ENCODE results near the gene SLC23A3.

Gene SLC23A3
- 0 to 0.66 (median 0.06) reads per million in 17 experiments for total RNA-seq

GRCh38 chr2:219169930-219170654, at the start of gene SLC23A3:
TSS of gene SLC23A3 (minus strand) at chr2:219170029. CDS start at chr2:219169984, 45 bp downstream.
- DNase-seq = no peak

- DNase-seq = peak; percentile 59 to 84 (median 75)
These were observed 49.2 kb upstream of the SLC23A3 start, which contains the start of gene ABCB6 for GRCh38 chr2:219218732-219219701. TSS of gene ABCB6 (minus strand) at chr2:219218958. CDS start at chr2:219218673, 285 bp downstream.

- DNase-seq = peak; percentile 46 to 76 (median 64)
These were observed 48.4 kb upstream of the SLC23A3 start for GRCh38 chr2:219218217-219218731.

GRCh38 chr2:219216535-219216915, 46.7 kb upstream of the SLC23A3 start:
- no peak for DNase-seq

- DNase-seq = no peak
These were observed 46.2 kb upstream of the SLC23A3 start for GRCh38 chr2:219215871-219216534.

GRCh38 chr2:219214786-219215185, 45.0 kb upstream of the SLC23A3 start:
- no peak for DNase-seq

- DNase-seq = no peak
These were observed 44.3 kb upstream of the SLC23A3 start for GRCh38 chr2:219214141-219214540.

- no peak for DNase-seq
These were observed 43.8 kb upstream of the SLC23A3 start for GRCh38 chr2:219213486-219214071.

GRCh38 chr2:219213026-219213415, 43.2 kb upstream of the SLC23A3 start:
- DNase-seq = no peak

- no peak for DNase-seq
These were observed 41.1 kb upstream of the SLC23A3 start for GRCh38 chr2:219210886-219211362.

- DNase-seq = no peak
These were observed 40.5 kb upstream of the SLC23A3 start for GRCh38 chr2:219210196-219210885.

GRCh38 chr2:219209236-219210195, 39.7 kb upstream of the SLC23A3 start:
- DNase-seq = no peak

GRCh38 chr2:219207884-219208740, 38.3 kb upstream of the SLC23A3 start:
- DNase-seq = peak; percentile 10 to 55 (median 36)

GRCh38 chr2:219207134-219207883, 37.5 kb upstream of the SLC23A3 start:
- DNase-seq = no peak

GRCh38 chr2:219206328-219207133, 36.7 kb upstream of the SLC23A3 start, which contains the start of gene ZFAND2B:
TSS of gene ZFAND2B (plus strand) at chr2:219206782. CDS start at chr2:219206988, 206 bp downstream.
- DNase-seq = peak; percentile 97 to 99 (median 98)

- no peak for DNase-seq
These were observed 36.1 kb upstream of the SLC23A3 start for GRCh38 chr2:219205981-219206327.

- DNase-seq = no peak
These were observed 35.3 kb upstream of the SLC23A3 start for GRCh38 chr2:219205165-219205538.
